Fibroblast of lung (primary cell): ENCODE results near the gene SEMA5A.

Experiments used
- EZH2 ChIP-seq: IDR thresholded peaks from 2 replicates; pipeline ENCODE4 v1.5.1; 2012; ENCODE audit warnings: low read length, control low read depth, mild to moderate bottlenecking; ENCODE audit errors: missing control alignments
- TF ChIP-seq, protein P1 (sequence below), 2 donors: IDR thresholded peaks in 1 of 2; conservative IDR thresholded peaks in 1 of 2; 1 replicate in 1 of 2; 2 replicates in 1 of 2; pipeline ENCODE4 v1.5.1; 2011 to 2012; ENCODE audit warnings: low read length in 2 of 2, control low read depth in 1 of 2, inconsistent platforms in 1 of 2, low read depth in 1 of 2, mild to moderate bottlenecking in 1 of 2

- TF ChIP-seq, protein P1, sequence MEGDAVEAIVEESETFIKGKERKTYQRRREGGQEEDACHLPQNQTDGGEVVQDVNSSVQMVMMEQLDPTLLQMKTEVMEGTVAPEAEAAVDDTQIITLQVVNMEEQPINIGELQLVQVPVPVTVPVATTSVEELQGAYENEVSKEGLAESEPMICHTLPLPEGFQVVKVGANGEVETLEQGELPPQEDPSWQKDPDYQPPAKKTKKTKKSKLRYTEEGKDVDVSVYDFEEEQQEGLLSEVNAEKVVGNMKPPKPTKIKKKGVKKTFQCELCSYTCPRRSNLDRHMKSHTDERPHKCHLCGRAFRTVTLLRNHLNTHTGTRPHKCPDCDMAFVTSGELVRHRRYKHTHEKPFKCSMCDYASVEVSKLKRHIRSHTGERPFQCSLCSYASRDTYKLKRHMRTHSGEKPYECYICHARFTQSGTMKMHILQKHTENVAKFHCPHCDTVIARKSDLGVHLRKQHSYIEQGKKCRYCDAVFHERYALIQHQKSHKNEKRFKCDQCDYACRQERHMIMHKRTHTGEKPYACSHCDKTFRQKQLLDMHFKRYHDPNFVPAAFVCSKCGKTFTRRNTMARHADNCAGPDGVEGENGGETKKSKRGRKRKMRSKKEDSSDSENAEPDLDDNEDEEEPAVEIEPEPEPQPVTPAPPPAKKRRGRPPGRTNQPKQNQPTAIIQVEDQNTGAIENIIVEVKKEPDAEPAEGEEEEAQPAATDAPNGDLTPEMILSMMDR (conservative IDR thresholded peaks at IDR 0.05 in 1 of 2, IDR thresholded peaks at IDR 0.05 in 1 of 2; ENCODE audit: low read depth in 1 of 2, low read length in 2 of 2) = no peak
- no peak for TF ChIP-seq EZH2
These were observed 261.6 kb downstream of the SEMA5A start for GRCh38 chr5:9284272-9284671.
